Naive thymus-derived CD8-positive, alpha-beta T cell (primary cell): ENCODE measurements around the gene ZCCHC3. TPM values are rescaled to one million over a fixed set of nuclear protein-coding genes. Genes with fewer than 3 reads are reported as not detected.

Source experiments
- polyA plus RNA-seq, 3 donors: library from polyadenylated mRNA; unstranded; fragments of 300-500 nt; fragmentation: Illumina TruSeq; gene quantifications; one replicate each; pipeline ENCODE4 v1.2.3, GENCODE V29; 2021
- total RNA-seq, 8 experiments: library from RNA in 2 of 8; stranded (reverse) in 2 of 8; gene quantifications; one replicate each; pipeline ENCODE4 v1.2.3 and lab custom pipeline; 2021 to 2026

ZCCHC3 gene
- total and polyA plus RNA-seq, 5 experiments from 2014 or later: 6.9 to 29.7 (median 13.9) TPM

Other genes starting within 250 kb of the ZCCHC3 start
- gene DEFB125, start 209.9 kb upstream of the ZCCHC3 start, total RNA-seq: not detected
- gene DEFB125, start 209.9 kb upstream of the ZCCHC3 start, polyA plus RNA-seq: not detected
- gene DEFB126, start 155.0 kb upstream of the ZCCHC3 start, total RNA-seq: not detected
- not detected for gene DEFB126, start 155.0 kb upstream of the ZCCHC3 start, polyA plus RNA-seq
- not detected for gene DEFB127, start 140.1 kb upstream of the ZCCHC3 start, total RNA-seq
- not detected for gene DEFB127, start 140.1 kb upstream of the ZCCHC3 start, polyA plus RNA-seq
- gene DEFB128, start 107.9 kb upstream of the ZCCHC3 start, total RNA-seq: not detected
- gene DEFB128, start 107.9 kb upstream of the ZCCHC3 start, polyA plus RNA-seq: not detected
- not detected for gene DEFB129, start 70.3 kb upstream of the ZCCHC3 start, total RNA-seq
- gene DEFB129, start 70.3 kb upstream of the ZCCHC3 start, polyA plus RNA-seq: not detected
- not detected for gene DEFB132, start 39.8 kb upstream of the ZCCHC3 start, total RNA-seq
- gene DEFB132, start 39.8 kb upstream of the ZCCHC3 start, polyA plus RNA-seq: not detected
- 1 to 10 TPM; 4.7 to 5.7 TPM for gene C20orf96, start 6.8 kb upstream of the ZCCHC3 start, total RNA-seq
- under 1 TPM; 0.46 to 0.80 (median 0.67) TPM for gene C20orf96, start 6.8 kb upstream of the ZCCHC3 start, polyA plus RNA-seq
- gene SOX12, start 28.0 kb downstream of the ZCCHC3 start, total RNA-seq: 10 to 100 TPM; 19.8 to 21.7 TPM
- gene SOX12, start 28.0 kb downstream of the ZCCHC3 start, polyA plus RNA-seq: 1 to 10 TPM; 1.3 to 2.1 (median 2.0) TPM
- gene NRSN2, start 49.5 kb downstream of the ZCCHC3 start, total RNA-seq: 1 to 10 TPM; 1.2 to 1.6 TPM
- gene NRSN2, start 49.5 kb downstream of the ZCCHC3 start, polyA plus RNA-seq: 1 to 10 TPM; 1.7 to 3.6 (median 2.6) TPM
- 1 to 10 TPM; 8.7 to 8.9 TPM for gene TRIB3, start 83.2 kb downstream of the ZCCHC3 start, total RNA-seq
- gene TRIB3, start 83.2 kb downstream of the ZCCHC3 start, polyA plus RNA-seq: 1 to 10 TPM; 5.5 to 6.5 (median 6.2) TPM
- gene RBCK1, start 110.7 kb downstream of the ZCCHC3 start, total RNA-seq: 100 to 1,000 TPM; 108 to 116 TPM
- gene RBCK1, start 110.7 kb downstream of the ZCCHC3 start, polyA plus RNA-seq: 10 to 100 TPM; 65.3 to 82.2 (median 75.7) TPM
- gene TBC1D20, start 165.0 kb downstream of the ZCCHC3 start, total RNA-seq: 10 to 100 TPM; 33.6 to 36.6 TPM
- 10 to 100 TPM; 13.8 to 20.8 (median 19.0) TPM for gene TBC1D20, start 165.0 kb downstream of the ZCCHC3 start, polyA plus RNA-seq
- gene CSNK2A1, start 246.2 kb downstream of the ZCCHC3 start, total RNA-seq: 10 to 100 TPM; 91.8 to 93.8 TPM
- 10 to 100 TPM; 49.6 to 52.0 (median 49.7) TPM for gene CSNK2A1, start 246.2 kb downstream of the ZCCHC3 start, polyA plus RNA-seq